Measurements from ENCODE around the gene PUM1. TPM values are rescaled to one million over a fixed set of nuclear protein-coding genes. Genes with fewer than 3 reads are reported as not detected.

PUM1 gene
- total RNA-seq, 4 donors from 2014 or later = 83.2 to 118 (median 106) TPM

DNA sequence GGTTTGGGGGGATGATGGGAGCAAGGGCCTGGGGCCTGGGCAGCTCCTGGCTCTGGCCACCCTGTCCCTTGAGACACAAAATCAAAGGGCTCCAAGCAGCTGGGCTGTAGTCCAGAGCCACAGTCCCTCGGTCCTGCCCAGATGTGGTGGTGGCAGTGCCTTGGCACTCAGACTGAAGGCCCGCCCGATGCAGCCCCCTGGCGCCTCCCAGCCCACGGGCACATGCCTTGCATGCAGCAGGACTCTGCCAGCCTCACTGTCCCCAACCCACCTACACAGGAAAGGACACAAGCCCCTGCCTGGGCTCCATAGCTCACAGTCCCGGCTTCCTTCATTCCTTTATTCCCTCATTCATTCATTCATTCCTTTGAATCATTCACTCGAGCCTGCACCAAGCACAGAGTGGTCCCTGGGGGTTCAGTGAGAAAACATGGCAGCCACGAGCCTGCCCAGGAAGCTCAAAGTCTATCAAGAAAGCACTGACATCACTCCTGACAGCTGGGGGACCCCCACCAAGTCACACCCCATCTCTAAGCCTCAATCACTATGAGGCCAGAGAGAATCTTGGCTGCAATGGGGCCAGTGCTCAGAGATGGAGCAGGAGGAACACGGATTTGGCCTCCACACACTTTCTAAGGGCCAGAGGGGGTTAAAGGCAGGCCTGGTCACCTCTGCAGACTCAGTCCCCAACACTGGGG, 162.8 kb downstream of the PUM1 start:
- intact Hi-C loops (cut with DNase I; ENCODE audit: low total_unique reads) = no loop called here
- WGBS, 2 donors = 36 to 59% methylated on average over 9 of the region's 9 CpGs
- H3K4me3 ChIP-seq (ENCODE audit: low read depth, poor library complexity, severe bottlenecking) = no peak overlapping the region
- TF ChIP-seq, protein P1, sequence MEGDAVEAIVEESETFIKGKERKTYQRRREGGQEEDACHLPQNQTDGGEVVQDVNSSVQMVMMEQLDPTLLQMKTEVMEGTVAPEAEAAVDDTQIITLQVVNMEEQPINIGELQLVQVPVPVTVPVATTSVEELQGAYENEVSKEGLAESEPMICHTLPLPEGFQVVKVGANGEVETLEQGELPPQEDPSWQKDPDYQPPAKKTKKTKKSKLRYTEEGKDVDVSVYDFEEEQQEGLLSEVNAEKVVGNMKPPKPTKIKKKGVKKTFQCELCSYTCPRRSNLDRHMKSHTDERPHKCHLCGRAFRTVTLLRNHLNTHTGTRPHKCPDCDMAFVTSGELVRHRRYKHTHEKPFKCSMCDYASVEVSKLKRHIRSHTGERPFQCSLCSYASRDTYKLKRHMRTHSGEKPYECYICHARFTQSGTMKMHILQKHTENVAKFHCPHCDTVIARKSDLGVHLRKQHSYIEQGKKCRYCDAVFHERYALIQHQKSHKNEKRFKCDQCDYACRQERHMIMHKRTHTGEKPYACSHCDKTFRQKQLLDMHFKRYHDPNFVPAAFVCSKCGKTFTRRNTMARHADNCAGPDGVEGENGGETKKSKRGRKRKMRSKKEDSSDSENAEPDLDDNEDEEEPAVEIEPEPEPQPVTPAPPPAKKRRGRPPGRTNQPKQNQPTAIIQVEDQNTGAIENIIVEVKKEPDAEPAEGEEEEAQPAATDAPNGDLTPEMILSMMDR (IDR thresholded peaks at IDR 0.05) = no peak
- TF ChIP-seq POLR2A (IDR thresholded peaks at IDR 0.05) = no peak
- no peak for DNase-seq (ENCODE audit: low spot score in 2 of 2)

DNA sequence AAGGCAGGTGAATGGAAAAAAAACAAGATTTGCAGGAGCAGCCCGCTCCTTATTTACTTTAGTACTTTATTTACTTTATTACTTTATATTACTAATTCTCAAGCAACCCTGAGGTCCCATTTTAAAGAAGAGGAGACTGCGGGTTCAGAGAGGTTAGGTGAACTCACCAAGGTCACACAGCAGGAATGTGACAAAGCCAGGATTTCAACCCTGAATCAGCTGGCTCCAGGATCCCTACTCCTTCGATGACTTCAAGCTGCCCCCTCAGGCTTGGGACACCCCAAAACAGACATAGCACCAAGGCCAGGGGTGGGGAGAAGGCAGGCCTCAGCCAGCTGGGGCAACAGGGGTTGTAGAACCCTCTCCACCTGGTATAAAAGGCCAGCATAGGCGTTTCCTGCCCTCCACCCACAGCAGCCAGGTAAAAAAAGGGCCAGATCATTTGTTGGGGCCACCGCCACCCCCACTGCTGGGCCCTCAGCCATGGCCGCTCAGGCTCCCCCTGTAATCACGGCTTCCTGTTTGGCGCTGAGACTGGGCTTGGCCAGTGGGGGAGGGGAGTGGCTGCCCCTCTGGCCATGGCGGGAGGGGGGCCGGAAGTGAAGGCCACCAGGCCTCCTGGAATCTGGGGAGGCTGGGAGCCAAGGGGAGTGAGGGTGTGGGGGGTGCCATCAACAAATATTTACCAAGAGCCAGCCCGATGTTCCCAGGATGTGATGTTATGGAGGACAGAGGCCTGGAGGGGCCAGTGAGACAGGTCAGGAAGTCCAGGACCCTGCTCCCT, 163.5 kb downstream of the PUM1 start:
- no peak overlapping the region for H3K4me3 ChIP-seq (ENCODE audit: low read depth, poor library complexity, severe bottlenecking)
- intact Hi-C loops (cut with DNase I; ENCODE audit: low total_unique reads) = no loop called here
- TF ChIP-seq, protein P1 (IDR thresholded peaks at IDR 0.05) = no peak
- no peak for TF ChIP-seq POLR2A (IDR thresholded peaks at IDR 0.05)
- no peak for DNase-seq (ENCODE audit: low spot score in 2 of 2)
- WGBS, 2 donors = 53 to 58% methylated on average over 11 of the region's 11 CpGs

DNA sequence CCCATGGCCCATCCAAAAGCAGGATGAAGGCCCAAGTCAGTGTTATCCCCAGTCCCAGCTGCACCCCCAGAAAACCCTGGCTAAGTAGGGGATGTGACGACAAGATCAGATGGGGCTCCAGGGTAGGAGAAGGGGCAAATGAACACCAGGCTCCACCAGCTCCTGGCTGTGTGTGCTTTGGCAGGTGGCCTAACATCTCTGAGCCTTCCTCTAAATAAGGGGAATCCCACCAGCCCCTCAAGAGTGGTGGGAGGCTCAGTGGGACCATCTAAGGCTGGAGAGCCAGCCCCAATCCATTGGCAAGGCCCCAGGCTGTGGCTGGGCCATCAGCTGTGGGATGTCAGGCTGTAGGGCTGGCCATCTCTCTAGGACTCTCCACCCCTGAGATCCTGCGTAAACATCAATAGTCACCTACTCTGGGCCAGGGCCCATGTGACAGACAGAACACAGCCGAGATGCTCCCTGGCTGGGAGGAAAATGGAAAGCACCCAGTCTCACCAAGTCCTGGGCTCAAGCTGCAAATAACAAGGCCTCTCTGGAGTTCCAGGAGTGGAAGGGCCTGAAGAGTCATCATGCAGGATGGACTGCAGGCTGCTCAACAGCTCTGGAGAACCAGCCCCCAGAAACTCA, 164.5 kb downstream of the PUM1 start:
- TF ChIP-seq, protein P1 (IDR thresholded peaks at IDR 0.05) = no peak
- TF ChIP-seq POLR2A (IDR thresholded peaks at IDR 0.05) = no peak
- intact Hi-C loops (cut with DNase I; ENCODE audit: low total_unique reads) = no loop called here
- DNase-seq (ENCODE audit: low spot score in 2 of 2) = no peak
- no peak overlapping the region for H3K4me3 ChIP-seq (ENCODE audit: low read depth, poor library complexity, severe bottlenecking)
- 87 to 90% methylated on average over 3 of the region's 3 CpGs for WGBS, 2 donors

DNA sequence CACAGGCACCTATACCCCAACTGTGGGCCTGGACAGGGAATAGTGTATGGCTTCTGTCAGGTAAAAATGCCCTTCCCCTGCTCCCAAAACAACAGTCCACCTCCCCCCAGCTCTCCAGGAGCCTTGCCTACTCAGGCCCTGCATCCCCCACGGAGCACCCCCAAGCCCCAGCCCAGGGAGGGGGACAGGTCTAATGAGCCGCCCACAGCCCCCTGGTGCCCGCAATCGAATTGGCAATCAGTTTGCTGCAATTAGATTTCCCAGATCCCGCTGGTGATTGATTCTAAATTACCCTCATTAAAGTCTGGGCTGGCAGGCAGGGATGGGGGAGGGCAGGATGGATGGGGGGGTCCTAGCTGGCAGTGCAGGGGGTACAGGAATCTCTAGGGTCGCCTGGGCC, 165.0 kb downstream of the PUM1 start:
- no peak overlapping the region for H3K4me3 ChIP-seq (ENCODE audit: low read depth, poor library complexity, severe bottlenecking)
- intact Hi-C loops (cut with DNase I; ENCODE audit: low total_unique reads) = no loop called here
- WGBS, 2 donors = 82% methylated on average over 6 of the region's 6 CpGs
- TF ChIP-seq, protein P1 (IDR thresholded peaks at IDR 0.05) = no peak
- no peak for TF ChIP-seq POLR2A (IDR thresholded peaks at IDR 0.05)
- DNase-seq (ENCODE audit: low spot score in 2 of 2) = no peak

DNA sequence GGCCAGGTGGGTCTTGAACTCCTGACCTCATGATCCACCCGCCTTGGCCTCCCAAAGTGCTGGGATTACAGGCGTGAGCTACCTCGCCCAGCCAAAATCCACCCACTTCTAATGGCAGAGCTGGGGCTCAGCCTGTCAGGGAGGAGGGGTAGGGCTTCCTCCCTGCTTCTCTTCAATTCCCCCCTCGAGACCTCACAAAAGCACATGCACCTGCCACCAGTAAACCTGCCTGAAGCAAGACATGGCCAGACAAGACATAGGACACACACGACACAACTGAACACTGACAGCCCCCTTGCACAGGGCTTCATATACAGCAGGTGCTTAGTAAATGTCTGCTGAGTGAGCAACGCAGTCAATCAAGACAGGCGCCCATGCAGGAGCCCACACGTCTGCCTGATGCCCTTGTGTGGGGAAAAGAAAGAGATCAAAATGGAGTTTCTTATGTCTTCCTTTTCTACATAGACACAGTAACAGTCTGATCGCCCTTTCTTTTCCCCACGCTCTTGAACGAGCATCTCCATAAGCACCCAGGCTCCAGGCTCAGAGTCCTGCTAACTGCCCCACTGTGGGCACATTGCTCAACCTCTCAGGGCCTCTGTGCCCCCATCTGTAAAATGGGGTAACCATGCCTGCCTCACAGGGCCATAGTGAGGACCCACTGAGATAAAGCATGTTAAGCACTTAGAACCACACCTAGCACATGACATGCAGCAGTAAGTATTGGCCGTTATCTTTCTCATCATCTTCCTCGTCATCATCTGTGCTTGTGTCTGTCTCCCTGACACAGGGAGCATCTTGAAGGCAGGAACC, 165.7 kb downstream of the PUM1 start:
- DNase-seq (ENCODE audit: low spot score in 2 of 2) = no peak
- TF ChIP-seq POLR2A (IDR thresholded peaks at IDR 0.05) = no peak
- TF ChIP-seq, protein P1 (IDR thresholded peaks at IDR 0.05) = no peak
- no peak overlapping the region for H3K4me3 ChIP-seq (ENCODE audit: low read depth, poor library complexity, severe bottlenecking)
- WGBS, 2 donors = 74 to 76% methylated on average over 13 of the region's 13 CpGs
- intact Hi-C loops (cut with DNase I; ENCODE audit: low total_unique reads) = no loop called here

Measured in lower leg skin (tissue), 4 donors.